H1 (cell line): ENCODE results near the gene EFCAB13. TPM values are rescaled to one million over a fixed set of nuclear protein-coding genes. Genes with fewer than 3 reads are reported as not detected.

ENCODE experiments used
- CTCF ChIA-PET: fragments of 300-600 bp; sonication (Branson Sonifier 250); formaldehyde crosslinking; loops from one replicate; lab custom pipeline; 2021; ENCODE audit not compliant: partially characterized antibody; lab: Charles Lee
- POLR2A ChIA-PET: fragments of 300-600 bp; sonication (Branson Sonifier 250); formaldehyde crosslinking; loops from one replicate; lab custom pipeline; 2021; ENCODE audit warnings: inconsistent platforms; ENCODE audit not compliant: partially characterized antibody; lab: Charles Lee
- DNase-seq, 2 experiments: peaks; one replicate each; pipeline versions ENCODE4 v3.0.0 to v3.0.0-alpha.2; 2010 to 2022; ENCODE audit warnings: low spot score in 2 of 2, low read depth in 1 of 2, mixed read lengths in 1 of 2
- FAIRE-seq: peaks from 2 replicates; lab custom pipeline; 2011; peaks lifted over from hg19 to GRCh38; lab: Jason Lieb, UNC
- H2AFZ ChIP-seq: 2 replicates; pipeline ENCODE4 v1.8.1; 2012; ENCODE audit warnings: low read length, inconsistent platforms
- H2AK5ac ChIP-seq: 2 replicates; pipeline ENCODE4 v1.6.1; 2013; ENCODE audit warnings: low read depth, low read length
- H2BK120ac ChIP-seq: replicated peaks from 2 replicates; pipeline ENCODE3; 2013; ENCODE audit warnings: low read depth, low read length, inconsistent platforms
- H2BK12ac ChIP-seq: 2 replicates; pipeline ENCODE4 v1.6.1; 2013; ENCODE audit warnings: low read depth, low read length
- H2BK15ac ChIP-seq: 2 replicates; pipeline ENCODE4 v1.6.1; 2013; ENCODE audit warnings: low read length
- H2BK20ac ChIP-seq: 2 replicates; pipeline ENCODE4 v1.6.1; 2013; ENCODE audit warnings: low read length
- H2BK5ac ChIP-seq: 2 replicates; pipeline ENCODE4 v1.6.1; 2013; ENCODE audit warnings: low read depth, low read length
- H3K14ac ChIP-seq: 2 replicates; pipeline ENCODE4 v1.6.1; 2013; ENCODE audit warnings: inconsistent platforms; ENCODE audit not compliant: insufficient read length
- H3K18ac ChIP-seq: 2 replicates; pipeline ENCODE4 v1.6.1; 2013; ENCODE audit warnings: low read length; ENCODE audit errors: extremely low read depth
- H3K23ac ChIP-seq: 2 replicates; pipeline ENCODE4 v1.6.1; 2013; ENCODE audit warnings: inconsistent platforms; ENCODE audit not compliant: insufficient read length
- H3K23me2 ChIP-seq: 2 replicates; pipeline ENCODE4 v1.6.1; 2013; ENCODE audit warnings: low read depth, low read length
- H3K27ac ChIP-seq: 2 replicates; pipeline ENCODE4 v1.6.1; 2011; ENCODE audit warnings: low read depth, low read length, inconsistent platforms
- H3K27me3 ChIP-seq, 4 experiments: replicated peaks in 1 of 4; 1 replicate in 1 of 4; 2 replicates in 3 of 4; pipeline versions ENCODE4 v1.6.1 to v1.8.1; 2011 to 2013; ENCODE audit warnings: low read length in 3 of 4, mild to moderate bottlenecking in 3 of 4, inconsistent platforms in 2 of 4, mixed read lengths in 2 of 4, moderate library complexity in 1 of 4; ENCODE audit not compliant: control insufficient read depth in 3 of 4, insufficient read depth in 3 of 4; ENCODE audit errors: extremely low read depth in 1 of 4
- H3K36me3 ChIP-seq, 4 experiments: 2 replicates each; pipeline versions ENCODE4 v1.6.1 to v1.8.1; 2011 to 2013; ENCODE audit warnings: mild to moderate bottlenecking in 4 of 4, low read length in 3 of 4, moderate library complexity in 2 of 4, control low read depth in 1 of 4, inconsistent platforms in 1 of 4; ENCODE audit not compliant: insufficient read depth in 4 of 4, control insufficient read depth in 2 of 4
- H3K4ac ChIP-seq: replicated peaks from 2 replicates; pipeline ENCODE3; 2013; ENCODE audit warnings: low read length, low read depth, mixed read lengths, inconsistent platforms; ENCODE audit not compliant: insufficient read length
- H3K4me1 ChIP-seq, 4 experiments: replicated peaks in 1 of 4; 1 replicate in 1 of 4; 2 replicates in 3 of 4; pipeline versions ENCODE4 v1.6.1 to v1.8.1; 2011 to 2013; ENCODE audit warnings: low read length in 3 of 4, inconsistent platforms in 2 of 4, mixed read lengths in 1 of 4; ENCODE audit not compliant: insufficient read depth in 4 of 4, control insufficient read depth in 3 of 4
- H3K4me2 ChIP-seq, 2 experiments: 2 replicates each; pipeline versions ENCODE4 v1.6.1 to v1.8.1; 2011 to 2013; ENCODE audit warnings: low read depth in 2 of 2, low read length in 2 of 2, control low read depth in 1 of 2, inconsistent platforms in 1 of 2, mild to moderate bottlenecking in 1 of 2; ENCODE audit not compliant: insufficient read depth in 1 of 2
- H3K4me3 ChIP-seq, 4 experiments: fragments of 200-600, 300-600 bp in 1 of 4; sonication (generic), shearing (Covaris generic), sonication (Bioruptor Twin) in 1 of 4; 2 replicates each; pipeline versions ENCODE4 v1.5.1 to v1.8.1; 2011 to 2016; ENCODE audit warnings: low read length in 4 of 4, low read depth in 3 of 4, control low read depth in 2 of 4, inconsistent platforms in 2 of 4, mild to moderate bottlenecking in 2 of 4, mixed read lengths in 1 of 4, moderate library complexity in 1 of 4; ENCODE audit not compliant: insufficient read depth in 2 of 4; ENCODE audit errors: extremely low read depth in 1 of 4
- H3K56ac ChIP-seq: replicated peaks from 2 replicates; pipeline ENCODE3; 2013; ENCODE audit warnings: low read depth, mild to moderate bottlenecking, mixed read lengths, low read length, inconsistent platforms; ENCODE audit not compliant: insufficient read length
- H3K79me1 ChIP-seq: 2 replicates; pipeline ENCODE4 v1.6.1; 2013; ENCODE audit warnings: low read depth, low read length, control low read depth
- H3K79me2 ChIP-seq, 2 experiments: 2 replicates each; pipeline versions ENCODE4 v1.6.1 to v1.8.1; 2012 to 2013; ENCODE audit warnings: low read length in 2 of 2, mild to moderate bottlenecking in 2 of 2, inconsistent platforms in 1 of 2; ENCODE audit not compliant: insufficient read depth in 2 of 2, control insufficient read depth in 1 of 2
- H3K9ac ChIP-seq, 4 experiments: replicated peaks in 1 of 4; 1 replicate in 1 of 4; 2 replicates in 3 of 4; pipeline versions ENCODE4 v1.6.1 to v1.8.1; 2011 to 2013; ENCODE audit warnings: low read depth in 3 of 4, low read length in 3 of 4, control low read depth in 2 of 4, mild to moderate bottlenecking in 2 of 4, moderate library complexity in 2 of 4, inconsistent platforms in 1 of 4; ENCODE audit errors: extremely low read depth in 1 of 4
- H3K9me3 ChIP-seq, 2 experiments: 2 replicates each; pipeline versions ENCODE4 v1.6.1 to v1.8.1; 2012 to 2013; ENCODE audit warnings: mild to moderate bottlenecking in 2 of 2, moderate library complexity in 2 of 2, control low read depth in 1 of 2, inconsistent platforms in 1 of 2, low read depth in 1 of 2, low read length in 1 of 2, mixed read lengths in 1 of 2; ENCODE audit not compliant: insufficient read depth in 2 of 2
- H4K20me1 ChIP-seq, 2 experiments: replicated peaks in 1 of 2; 2 replicates each; pipeline versions ENCODE3 to v1.8.1; 2011 to 2013; ENCODE audit warnings: inconsistent platforms in 2 of 2, low read length in 2 of 2, mild to moderate bottlenecking in 1 of 2; ENCODE audit not compliant: insufficient read depth in 2 of 2, control insufficient read depth in 1 of 2
- H4K5ac ChIP-seq: 2 replicates; pipeline ENCODE4 v1.6.1; 2013; ENCODE audit warnings: low read length, low read depth, mixed read lengths, inconsistent platforms; ENCODE audit not compliant: insufficient read length
- H4K8ac ChIP-seq: 2 replicates; pipeline ENCODE4 v1.8.0; 2013; ENCODE audit warnings: mild to moderate bottlenecking, moderate library complexity, low read length, inconsistent platforms; ENCODE audit not compliant: insufficient read depth; ENCODE audit errors: extremely low read depth
- H4K91ac ChIP-seq: replicated peaks from 2 replicates; pipeline ENCODE3; 2013; ENCODE audit warnings: low read length, mixed read lengths, inconsistent platforms; ENCODE audit not compliant: insufficient read length
- CBX5 ChIP-seq: fragments of 300-800, 300-1000 bp; sonication (generic); IDR thresholded peaks from 2 replicates; pipeline ENCODE4 v1.7.1; 2016; ENCODE audit warnings: antibody characterized with exemption, low read length, low read depth
- CBX8 ChIP-seq: fragments of 300-800, 300-1000 bp; sonication (generic); IDR thresholded peaks from 2 replicates; pipeline ENCODE4 v1.7.1; 2016; ENCODE audit warnings: low read depth, low read length, borderline replicate concordance
- CHD1 ChIP-seq: IDR thresholded peaks from 2 replicates; pipeline ENCODE4 v1.6.1; 2012; ENCODE audit warnings: low read depth, low read length, improper control_type of control experiment
- CREB1 ChIP-seq: IDR thresholded peaks from 2 replicates; pipeline ENCODE4 v1.6.1; 2012; ENCODE audit warnings: inconsistent platforms
- E2F6 ChIP-seq: IDR thresholded peaks from 2 replicates; pipeline ENCODE4 v1.6.1; 2012; ENCODE audit warnings: inconsistent platforms
- JUND ChIP-seq: IDR thresholded peaks from 2 replicates; pipeline ENCODE4 v1.6.1; 2011; ENCODE audit warnings: mild to moderate bottlenecking, improper control_type of control experiment, low read length
- POU5F1 ChIP-seq: IDR thresholded peaks from 2 replicates; pipeline ENCODE4 v1.6.1; 2011; ENCODE audit warnings: low read depth, mild to moderate bottlenecking, low read length, moderate library complexity
- TCF12 ChIP-seq: IDR thresholded peaks from 2 replicates; pipeline ENCODE4 v1.6.1; 2011; ENCODE audit warnings: low read depth, mild to moderate bottlenecking, low read length
- WGBS, 2 experiments: shearing (Covaris generic) in 1 of 2; methylation state at CpG; one replicate each; pipeline versions ENCODE4 v1.1.6 to v1.1.7; 2013 to 2015; ENCODE audit warnings: low lambda C conversion rate in 2 of 2, mixed read lengths in 2 of 2, inconsistent platforms in 1 of 2, low coverage in 1 of 2, missing lambda C conversion rate in 1 of 2; ENCODE audit not compliant: insufficient replicate concordance in 2 of 2, insufficient coverage in 1 of 2, insufficient read length in 1 of 2; ENCODE audit errors: extremely low coverage in 1 of 2, missing lambda C conversion rate in 1 of 2; 5-methylcytosine and 5-hydroxymethylcytosine counted together
- polyA plus RNA-seq, 7 experiments: library from polyadenylated mRNA; depleted of rRNA in 3 of 7; stranded (reverse) in 5 of 7; unstranded in 2 of 7; fragments of >200 nt in 5 of 7; fragments of 200-250 nt in 2 of 7; gene quantifications; 1 replicate in 5 of 7; 2 replicates in 1 of 7; 4 replicates in 1 of 7; pipeline versions ENCODE4 v1.2.1 to v1.2.3, GENCODE V29; 2011 to 2013; ENCODE audit warnings: missing spikeins in 2 of 7, mixed read lengths in 2 of 7
- total RNA-seq: library from RNA; stranded (reverse); fragmentation: NEBNext Ultra II Directional; extraction: Animal tissue kit (Norgen Biotek cat#: 25700); gene quantifications from 2 replicates; pipeline ENCODE4 v1.2.1, GENCODE V29; 2021

The EFCAB13 gene
- total and polyA plus RNA-seq, 2 of the 8 experiments (the other 6 are each of a cell fraction or from before 2014, with no cell fraction given), result 0.12 to 2.0 TPM

- no peak overlapping the region for H2AFZ ChIP-seq
- H3K14ac ChIP-seq, result no peak overlapping the region
- H3K23me2 ChIP-seq, result no peaks in the 10 kb centered on the region
- H3K4me3 ChIP-seq, result no peak overlapping the region
- no peak for DNase-seq
- no peak overlapping the region for H3K23ac ChIP-seq
- no peak overlapping the region for H3K9ac ChIP-seq
- no peak overlapping the region for H3K4me2 ChIP-seq
- no peaks in the 10 kb centered on the region for H3K79me2 ChIP-seq
- WGBS, 2 experiments, result 90% methylated on average over 6 of the region's 6 CpGs; no CpG with 5 or more reads in 1 of the 2 experiments
- no peaks in the 10 kb centered on the region for H3K4me1 ChIP-seq
- CTCF ChIA-PET, result interaction anchor here (1.1 to 1.3 kb wide), 2 partner anchors 22 to 57 kb away, joined by 3 read pairs; no protein-coding TSS in a partner anchor
- no peak overlapping the region for H4K8ac ChIP-seq
- H3K36me3 ChIP-seq, result no peaks in the 10 kb centered on the region
- no peak overlapping the region for H4K5ac ChIP-seq
- 0 out of 2 replicates have a peak, but pooled peaks cover 2% of the 10 kb centered on the region for H3K79me1 ChIP-seq
- POLR2A ChIA-PET, result no interaction called here
- FAIRE-seq, result no peak
- no peak overlapping the region for H2BK20ac ChIP-seq
- H3K18ac ChIP-seq, result no peak overlapping the region
- no peak overlapping the region for H2BK5ac ChIP-seq
- H3K9me3 ChIP-seq, result no peaks in the 10 kb centered on the region
- H2BK12ac ChIP-seq, result no peak overlapping the region
- H2BK15ac ChIP-seq, result no peak overlapping the region
- H4K91ac ChIP-seq, result no peak overlapping the region
- H3K27me3 ChIP-seq, result peaks cover 0 to 2% (median 0%) of the 10 kb centered on the region in 4 experiments; a peak in 1 of 7 replicates
- H3K56ac ChIP-seq, result no peak overlapping the region
- no peak overlapping the region for H2BK120ac ChIP-seq
- no peak overlapping the region for H3K4ac ChIP-seq
- H4K20me1 ChIP-seq, result no peaks in the 10 kb centered on the region
- no peak overlapping the region; the same call in 1 of the 2 replicates for H2AK5ac ChIP-seq
- no peak overlapping the region for H3K27ac ChIP-seq
- TF ChIP-seq POU5F1, result no peak
- TF ChIP-seq CBX5, result no peak
- TF ChIP-seq CBX8, result no peak
- no peak for TF ChIP-seq CHD1
- TF ChIP-seq CREB1, result no peak
- TF ChIP-seq JUND, result no peak
- no peak for TF ChIP-seq TCF12
- no peak for TF ChIP-seq E2F6
These were observed 37.4 kb upstream of the EFCAB13 start for GRCh38 chr17:47286198-47286914.
